Activated T-cell treated with anti-CD3 and anti-CD28 coated beads for 24 hours (primary cell): ENCODE data around the gene ALDOB.

ENCODE experiments used
- DNase-seq: peaks from one replicate; pipeline ENCODE4 v3.0.0-alpha.2; 2020; ENCODE audit warnings: low read depth

The ALDOB gene

GRCh38 chr9:101435601-101436079 is at the start of gene ALDOB:
TSS of gene ALDOB (minus strand) at chr9:101435774. CDS start at chr9:101430887, 4,887 bp downstream.
- DNase-seq, result no peak

- no peak for DNase-seq
Observed at GRCh38 chr9:101484046-101484445, 48.5 kb upstream of the ALDOB start.

DNA sequence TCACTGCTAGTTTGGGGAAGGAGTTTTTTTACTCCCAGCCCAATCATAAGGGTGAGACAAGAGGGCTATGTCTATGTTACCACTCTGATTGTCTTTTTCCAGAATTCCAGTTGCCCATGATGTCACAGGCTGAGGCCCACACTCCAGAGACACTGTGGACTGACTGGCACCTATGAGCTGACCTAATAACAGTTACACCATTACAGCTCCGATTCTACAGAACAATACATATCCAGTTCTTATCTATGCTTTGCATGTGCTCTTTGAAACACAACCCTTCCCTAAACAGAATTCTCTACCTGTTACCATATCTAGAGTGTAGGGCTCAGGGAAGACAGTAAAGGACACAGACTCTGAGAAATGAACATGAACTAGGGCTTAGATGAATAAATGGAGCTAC is 45.7 kb upstream of the ALDOB start:
- no peak for DNase-seq

DNA sequence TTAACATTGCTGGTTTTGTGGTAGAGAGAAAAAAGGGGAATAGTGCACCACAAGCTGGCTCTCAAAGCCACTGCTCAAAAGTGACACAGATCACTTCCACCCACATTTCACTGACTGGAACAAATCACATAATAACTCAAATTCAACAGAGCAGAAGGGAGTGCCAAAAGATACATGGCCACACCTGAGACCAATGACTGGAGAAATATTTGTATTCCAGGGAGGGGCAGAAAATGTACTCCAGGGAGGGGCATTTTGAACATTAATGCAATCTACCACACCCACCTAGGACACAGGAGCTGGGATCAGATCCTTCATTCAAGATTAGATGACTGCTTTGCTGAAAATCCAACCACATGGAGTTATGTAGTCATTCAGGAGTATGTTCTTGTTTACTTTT is 44.8 kb upstream of the ALDOB start:
- DNase-seq, result no peak

GRCh38 chr9:101479338-101480030 is 43.9 kb upstream of the ALDOB start:
- no peak for DNase-seq

- DNase-seq, result no peak
Observed at GRCh38 chr9:101478906-101479305, 43.3 kb upstream of the ALDOB start.

- no peak for DNase-seq
Observed at GRCh38 chr9:101478444-101478843, 42.9 kb upstream of the ALDOB start.

DNA sequence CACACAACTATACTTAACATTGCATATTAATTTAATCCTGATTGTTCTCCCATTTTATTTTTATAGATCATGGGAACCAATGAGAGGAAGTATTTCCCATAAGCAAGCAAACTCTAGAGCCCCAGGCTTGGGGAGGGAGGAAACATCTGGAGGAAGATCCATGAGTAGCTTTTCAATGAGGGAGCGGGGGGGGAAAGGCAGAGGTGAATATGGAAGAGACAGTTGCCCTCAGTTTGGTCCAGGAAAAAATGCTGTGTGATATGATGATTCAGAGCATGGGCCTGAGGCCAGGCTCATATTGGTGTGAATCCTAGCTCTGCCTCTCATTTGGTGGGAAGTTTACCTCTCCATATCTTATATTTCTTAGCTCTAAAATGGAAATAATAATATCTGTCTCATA is 42.2 kb upstream of the ALDOB start:
- no peak for DNase-seq

GRCh38 chr9:101477214-101477613 is 41.6 kb upstream of the ALDOB start:
- no peak for DNase-seq

GRCh38 chr9:101476576-101477208 is 41.1 kb upstream of the ALDOB start:
- no peak for DNase-seq

GRCh38 chr9:101472891-101473290 is 37.3 kb upstream of the ALDOB start:
- DNase-seq, result no peak

DNA sequence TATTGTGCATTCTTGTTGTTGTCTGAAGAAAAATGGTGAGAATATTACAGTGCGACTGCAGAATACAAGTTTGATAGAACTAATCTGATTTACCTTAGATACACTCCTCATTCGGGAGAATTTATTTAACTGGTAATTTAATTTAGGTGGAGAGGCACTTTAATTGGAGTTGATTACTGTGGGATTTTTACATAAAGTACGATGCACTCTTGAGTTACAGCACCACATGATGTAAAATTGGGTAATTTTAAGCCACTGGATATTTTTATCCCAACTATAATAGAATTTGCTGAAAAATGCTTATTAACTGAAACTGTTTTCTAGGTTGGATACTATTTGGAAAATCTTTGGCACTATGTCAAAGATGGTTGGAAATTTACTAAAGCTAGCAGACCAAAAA is 35.4 kb upstream of the ALDOB start:
- DNase-seq, result no peak

GRCh38 chr9:101470021-101470420 is 34.4 kb upstream of the ALDOB start:
- DNase-seq, result no peak

GRCh38 chr9:101469026-101469425 is 33.5 kb upstream of the ALDOB start:
- no peak for DNase-seq

GRCh38 chr9:101468116-101468515 is 32.5 kb upstream of the ALDOB start:
- no peak for DNase-seq

DNA sequence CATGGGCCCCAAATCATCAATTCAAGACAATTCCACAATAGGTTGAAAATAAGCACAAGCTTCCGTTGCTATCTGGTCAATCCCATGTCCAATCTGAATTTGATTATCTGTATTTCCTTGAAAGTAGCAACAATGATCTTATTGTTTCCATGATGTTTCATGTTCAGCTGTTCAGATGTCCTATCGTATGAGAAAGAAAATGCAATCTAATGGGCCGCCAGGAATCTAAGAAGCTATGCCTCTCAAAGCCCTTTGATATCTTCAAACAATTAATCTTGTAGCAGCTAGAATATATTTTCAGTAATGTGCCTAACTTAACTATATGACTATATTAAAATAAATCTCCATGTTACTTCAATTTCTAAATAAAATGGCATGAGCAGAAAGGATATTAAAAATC is 32.1 kb upstream of the ALDOB start:
- no peak for DNase-seq

GRCh38 chr9:101466863-101467262 is 31.3 kb upstream of the ALDOB start:
- DNase-seq, result no peak

DNA sequence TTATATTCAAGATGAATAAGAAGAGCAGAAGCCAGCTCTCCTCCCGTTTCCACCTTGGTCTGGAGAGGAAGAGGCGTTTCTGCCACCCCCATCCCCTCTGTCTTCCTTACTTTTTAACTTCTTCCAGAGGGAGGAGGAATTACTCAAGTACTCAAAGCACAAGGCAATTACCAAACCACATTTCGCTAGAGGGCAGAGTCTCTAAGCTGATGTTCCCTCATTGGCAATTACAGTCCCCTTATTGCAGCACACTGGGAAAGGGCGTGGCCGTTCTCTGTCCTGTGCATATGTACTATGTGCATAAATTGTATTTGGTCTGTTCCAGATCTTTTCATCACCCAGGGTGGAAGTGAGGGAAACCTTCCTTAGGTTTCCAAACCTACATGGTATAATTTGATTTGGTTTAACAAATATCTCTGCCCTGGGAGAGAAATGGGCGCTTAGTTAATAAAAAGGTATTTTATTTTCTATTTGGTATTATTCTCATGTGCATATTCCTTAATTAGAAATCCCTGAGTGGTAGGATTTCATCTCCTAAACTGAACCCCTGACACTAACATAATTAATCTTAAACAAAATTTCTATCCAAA is 29.8 kb upstream of the ALDOB start:
- DNase-seq, result no peak

DNA sequence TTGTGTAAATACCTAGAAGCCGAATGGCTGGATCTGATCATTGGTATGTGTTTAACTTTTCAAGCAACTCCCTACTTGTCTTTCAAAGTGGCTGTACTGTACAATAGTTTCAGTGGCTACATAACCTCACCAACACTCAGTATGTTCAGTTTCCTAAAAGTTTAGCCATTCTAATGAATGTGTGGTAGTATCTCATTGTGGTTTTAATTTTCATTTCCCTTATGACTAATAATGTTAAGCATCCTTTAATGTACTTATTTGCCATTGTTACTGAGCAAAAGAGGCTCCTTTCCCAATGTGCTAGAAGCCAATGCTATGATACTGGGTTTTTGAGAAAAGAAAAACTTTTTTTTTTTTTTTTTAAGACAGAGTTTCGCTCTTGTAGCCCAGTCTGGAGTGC is 27.8 kb upstream of the ALDOB start:
- DNase-seq, result no peak

DNA sequence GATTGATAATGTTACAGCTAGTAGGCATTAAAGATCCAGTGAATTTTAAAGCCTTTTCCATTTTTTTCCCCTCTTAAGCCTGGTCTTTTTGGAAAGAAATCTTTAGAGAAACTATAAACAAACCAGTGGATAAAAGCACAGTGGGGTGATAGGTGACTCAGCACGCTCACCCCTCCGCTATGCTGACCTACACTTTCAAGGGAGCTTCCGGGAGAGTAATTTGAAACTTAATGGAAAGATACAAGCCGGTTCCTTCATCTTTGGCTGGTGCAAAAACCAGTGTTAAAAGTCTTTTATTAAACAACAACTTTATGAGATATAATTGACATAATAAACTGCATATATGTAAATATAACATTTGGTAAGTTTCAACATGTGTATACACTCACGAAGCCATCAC is 27.0 kb upstream of the ALDOB start:
- DNase-seq, result no peak

DNA sequence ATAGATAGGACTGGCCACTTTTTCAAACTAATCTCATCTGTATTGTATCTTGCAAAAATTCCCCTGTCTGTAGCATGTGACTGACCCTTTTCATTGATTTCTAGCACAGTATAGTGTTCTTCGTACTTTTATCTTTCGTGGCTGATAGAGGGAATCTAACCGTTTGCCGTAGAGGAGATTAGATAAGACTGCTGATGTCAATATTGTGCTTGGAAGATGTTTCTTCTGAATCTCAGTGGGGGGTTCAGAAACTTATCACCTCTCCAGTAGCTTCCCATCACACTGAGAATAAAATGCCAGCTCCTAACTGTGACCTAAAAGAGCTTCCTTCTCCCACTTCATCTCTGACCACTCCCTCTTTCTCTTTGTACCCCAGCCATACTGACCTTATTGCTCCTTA is 25.4 kb upstream of the ALDOB start:
- no peak for DNase-seq

DNA sequence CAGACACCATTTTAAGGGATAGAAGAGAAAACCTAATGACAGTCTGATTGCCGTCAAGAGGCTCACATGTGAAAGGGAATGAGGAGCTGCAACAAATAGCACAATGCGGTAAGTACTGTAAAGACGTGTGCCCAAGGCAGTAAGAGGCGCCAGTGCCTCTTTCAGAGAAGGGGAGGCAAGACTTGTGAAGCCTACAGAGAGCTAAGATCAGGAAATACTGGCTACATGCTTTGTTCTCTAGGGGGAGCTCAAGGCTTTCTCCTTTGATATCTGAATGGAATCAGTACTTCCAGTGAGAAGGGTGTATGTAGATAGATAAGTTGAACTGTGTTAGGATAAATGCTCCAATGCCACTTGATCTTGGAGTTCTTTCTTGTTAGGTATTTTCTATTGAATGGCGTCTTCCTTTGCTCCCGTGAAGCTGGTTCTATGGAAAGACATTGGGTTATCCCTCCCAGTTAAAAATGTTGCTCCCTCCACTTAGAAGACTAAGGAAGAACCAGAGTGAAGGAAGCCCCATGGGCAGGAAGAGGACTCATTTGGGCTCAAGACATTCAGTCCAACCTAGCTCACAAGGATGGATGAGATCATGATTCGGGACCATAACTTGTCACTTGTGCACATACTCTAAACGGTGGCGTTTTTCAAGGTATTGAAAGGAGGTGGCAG is 23.5 kb upstream of the ALDOB start:
- DNase-seq, result no peak

DNA sequence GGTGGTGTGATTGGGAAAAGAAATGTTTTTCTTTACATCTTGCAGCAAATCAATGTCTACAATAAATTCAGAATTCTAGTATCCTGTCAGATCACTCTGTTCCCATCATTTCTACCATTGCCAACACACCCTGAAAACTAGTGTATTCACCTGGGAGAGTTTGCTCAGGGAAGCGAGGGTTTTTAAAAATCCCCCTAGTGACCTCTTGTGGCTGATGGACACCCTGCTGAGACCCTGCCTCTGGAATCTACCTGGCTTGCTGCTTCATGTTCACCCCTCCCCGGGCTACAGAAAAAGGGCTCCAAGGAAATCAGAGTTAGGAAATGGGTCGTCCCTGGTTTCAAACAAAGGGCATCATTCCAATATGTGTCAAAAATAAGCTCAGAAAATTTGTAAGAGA is 21.4 kb upstream of the ALDOB start:
- DNase-seq, result no peak
